ENCODE results near the gene CLK3.

CLK3 gene

DNA sequence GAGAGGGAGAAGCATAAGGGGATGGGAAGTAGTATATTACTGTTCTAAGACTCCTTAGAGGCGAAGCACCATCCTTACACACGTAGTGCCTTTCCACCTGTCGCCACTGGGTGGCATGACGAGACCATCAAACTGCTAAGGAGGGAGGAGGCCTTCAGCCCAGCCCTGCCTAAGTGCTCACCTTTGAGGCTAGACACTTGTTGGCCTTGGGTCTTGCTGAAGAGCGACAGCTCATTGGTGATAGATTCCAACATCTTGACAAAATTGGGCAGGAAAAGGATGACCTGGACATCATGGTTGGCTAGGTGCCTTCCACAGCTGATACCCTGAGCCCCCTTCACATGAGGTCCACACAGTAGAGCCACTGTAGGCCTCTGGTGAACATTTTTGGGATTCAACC lies 19.6 kb downstream of the CLK3 start:
- TF ChIP-seq, protein P1, sequence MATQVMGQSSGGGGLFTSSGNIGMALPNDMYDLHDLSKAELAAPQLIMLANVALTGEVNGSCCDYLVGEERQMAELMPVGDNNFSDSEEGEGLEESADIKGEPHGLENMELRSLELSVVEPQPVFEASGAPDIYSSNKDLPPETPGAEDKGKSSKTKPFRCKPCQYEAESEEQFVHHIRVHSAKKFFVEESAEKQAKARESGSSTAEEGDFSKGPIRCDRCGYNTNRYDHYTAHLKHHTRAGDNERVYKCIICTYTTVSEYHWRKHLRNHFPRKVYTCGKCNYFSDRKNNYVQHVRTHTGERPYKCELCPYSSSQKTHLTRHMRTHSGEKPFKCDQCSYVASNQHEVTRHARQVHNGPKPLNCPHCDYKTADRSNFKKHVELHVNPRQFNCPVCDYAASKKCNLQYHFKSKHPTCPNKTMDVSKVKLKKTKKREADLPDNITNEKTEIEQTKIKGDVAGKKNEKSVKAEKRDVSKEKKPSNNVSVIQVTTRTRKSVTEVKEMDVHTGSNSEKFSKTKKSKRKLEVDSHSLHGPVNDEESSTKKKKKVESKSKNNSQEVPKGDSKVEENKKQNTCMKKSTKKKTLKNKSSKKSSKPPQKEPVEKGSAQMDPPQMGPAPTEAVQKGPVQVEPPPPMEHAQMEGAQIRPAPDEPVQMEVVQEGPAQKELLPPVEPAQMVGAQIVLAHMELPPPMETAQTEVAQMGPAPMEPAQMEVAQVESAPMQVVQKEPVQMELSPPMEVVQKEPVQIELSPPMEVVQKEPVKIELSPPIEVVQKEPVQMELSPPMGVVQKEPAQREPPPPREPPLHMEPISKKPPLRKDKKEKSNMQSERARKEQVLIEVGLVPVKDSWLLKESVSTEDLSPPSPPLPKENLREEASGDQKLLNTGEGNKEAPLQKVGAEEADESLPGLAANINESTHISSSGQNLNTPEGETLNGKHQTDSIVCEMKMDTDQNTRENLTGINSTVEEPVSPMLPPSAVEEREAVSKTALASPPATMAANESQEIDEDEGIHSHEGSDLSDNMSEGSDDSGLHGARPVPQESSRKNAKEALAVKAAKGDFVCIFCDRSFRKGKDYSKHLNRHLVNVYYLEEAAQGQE (IDR thresholded peaks at IDR 0.05; ENCODE audit: insufficient read depth in 1 of 2, low read depth in 2 of 2, low read length in 2 of 2): no peak
- TF ChIP-seq FOXP2 (optimal IDR thresholded peaks at IDR 0.05; ENCODE audit: borderline replicate concordance, extremely low read depth, extremely low read length, insufficient read depth) (no peak), SIN3A (IDR thresholded peaks at IDR 0.05; ENCODE audit: borderline replicate concordance, insufficient read depth, low read length) (no peak), POLR2AphosphoS5 (IDR thresholded peaks at IDR 0.05; ENCODE audit: low read depth, low read length) (no peak), TAF1 (IDR thresholded peaks at IDR 0.05; ENCODE audit: borderline replicate concordance, insufficient read depth, low read length) (no peak)

DNA sequence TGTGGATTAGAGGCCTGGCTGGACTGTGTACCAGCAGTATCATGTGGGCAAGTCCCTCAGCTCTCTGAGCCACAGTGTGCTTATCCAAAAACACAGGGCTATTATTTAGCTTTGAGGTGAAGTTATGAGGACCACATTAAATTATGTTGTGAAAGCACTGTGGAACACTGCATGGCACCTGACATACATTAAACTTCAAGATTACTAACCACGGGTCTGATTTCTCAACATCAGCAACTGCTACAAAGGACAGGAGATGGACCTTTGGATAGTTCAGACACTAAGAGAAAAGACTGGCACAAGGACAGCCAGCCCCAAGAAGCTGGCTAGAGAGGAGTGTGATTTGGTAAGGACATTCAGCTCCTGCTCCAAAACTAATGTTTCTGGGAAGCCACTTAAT lies 21.3 kb downstream of the CLK3 start:
- TF ChIP-seq TAF1 (IDR thresholded peaks at IDR 0.05; ENCODE audit: borderline replicate concordance, insufficient read depth, low read length) (no peak), POLR2AphosphoS5 (IDR thresholded peaks at IDR 0.05; ENCODE audit: low read depth, low read length) (no peak), SIN3A (IDR thresholded peaks at IDR 0.05; ENCODE audit: borderline replicate concordance, insufficient read depth, low read length) (no peak), FOXP2 (optimal IDR thresholded peaks at IDR 0.05; ENCODE audit: borderline replicate concordance, extremely low read depth, extremely low read length, insufficient read depth) (no peak)
- TF ChIP-seq, protein P1 (IDR thresholded peaks at IDR 0.05; ENCODE audit: insufficient read depth in 1 of 2, low read depth in 2 of 2, low read length in 2 of 2): no peak

DNA sequence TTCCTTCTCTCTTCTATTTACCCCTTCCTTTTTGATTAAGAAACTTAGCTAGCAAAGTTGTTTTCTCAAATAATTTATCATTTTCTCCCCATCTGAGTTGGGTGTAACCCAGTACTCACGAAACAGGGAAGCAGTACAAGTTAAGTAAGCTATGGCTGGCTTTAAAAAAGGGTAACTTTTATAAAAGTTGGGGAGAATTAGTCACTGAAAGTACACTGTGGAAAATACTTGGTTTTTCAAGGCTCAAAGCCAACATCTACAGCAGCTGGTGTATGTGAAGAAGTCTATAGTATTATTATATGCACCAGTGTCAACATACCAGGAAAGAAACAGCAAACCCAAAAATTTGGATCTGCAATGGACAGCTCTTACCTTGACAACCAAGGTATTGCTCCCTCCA lies 25.5 kb downstream of the CLK3 start:
- TF ChIP-seq POLR2AphosphoS5 (IDR thresholded peaks at IDR 0.05; ENCODE audit: low read depth, low read length) (no peak), FOXP2 (optimal IDR thresholded peaks at IDR 0.05; ENCODE audit: borderline replicate concordance, extremely low read depth, extremely low read length, insufficient read depth) (no peak), SIN3A (IDR thresholded peaks at IDR 0.05; ENCODE audit: borderline replicate concordance, insufficient read depth, low read length) (no peak), TAF1 (IDR thresholded peaks at IDR 0.05; ENCODE audit: borderline replicate concordance, insufficient read depth, low read length) (no peak)
- TF ChIP-seq, protein P1 (IDR thresholded peaks at IDR 0.05; ENCODE audit: insufficient read depth in 1 of 2, low read depth in 2 of 2, low read length in 2 of 2): no peak

GRCh38 chr15:74642348-74642733 lies 26.7 kb downstream of the CLK3 start:
- TF ChIP-seq POLR2AphosphoS5 (IDR thresholded peaks at IDR 0.05; ENCODE audit: low read depth, low read length): no peak
- TF ChIP-seq FOXP2 (optimal IDR thresholded peaks at IDR 0.05; ENCODE audit: borderline replicate concordance, extremely low read depth, extremely low read length, insufficient read depth): no peak
- no peak for TF ChIP-seq TAF1 (IDR thresholded peaks at IDR 0.05; ENCODE audit: borderline replicate concordance, insufficient read depth, low read length)
- TF ChIP-seq, protein P1 (IDR thresholded peaks at IDR 0.05; ENCODE audit: insufficient read depth in 1 of 2, low read depth in 2 of 2, low read length in 2 of 2): no peak
- TF ChIP-seq SIN3A (IDR thresholded peaks at IDR 0.05; ENCODE audit: borderline replicate concordance, insufficient read depth, low read length): no peak
